Astrocyte of the hippocampus (primary cell): ENCODE data around the gene FRMD6.

ENCODE experiments used
- DNase-seq: peaks from one replicate; pipeline ENCODE4 v3.0.0; 2011; ENCODE audit warnings: low read depth, low spot score

FRMD6 gene

DNA sequence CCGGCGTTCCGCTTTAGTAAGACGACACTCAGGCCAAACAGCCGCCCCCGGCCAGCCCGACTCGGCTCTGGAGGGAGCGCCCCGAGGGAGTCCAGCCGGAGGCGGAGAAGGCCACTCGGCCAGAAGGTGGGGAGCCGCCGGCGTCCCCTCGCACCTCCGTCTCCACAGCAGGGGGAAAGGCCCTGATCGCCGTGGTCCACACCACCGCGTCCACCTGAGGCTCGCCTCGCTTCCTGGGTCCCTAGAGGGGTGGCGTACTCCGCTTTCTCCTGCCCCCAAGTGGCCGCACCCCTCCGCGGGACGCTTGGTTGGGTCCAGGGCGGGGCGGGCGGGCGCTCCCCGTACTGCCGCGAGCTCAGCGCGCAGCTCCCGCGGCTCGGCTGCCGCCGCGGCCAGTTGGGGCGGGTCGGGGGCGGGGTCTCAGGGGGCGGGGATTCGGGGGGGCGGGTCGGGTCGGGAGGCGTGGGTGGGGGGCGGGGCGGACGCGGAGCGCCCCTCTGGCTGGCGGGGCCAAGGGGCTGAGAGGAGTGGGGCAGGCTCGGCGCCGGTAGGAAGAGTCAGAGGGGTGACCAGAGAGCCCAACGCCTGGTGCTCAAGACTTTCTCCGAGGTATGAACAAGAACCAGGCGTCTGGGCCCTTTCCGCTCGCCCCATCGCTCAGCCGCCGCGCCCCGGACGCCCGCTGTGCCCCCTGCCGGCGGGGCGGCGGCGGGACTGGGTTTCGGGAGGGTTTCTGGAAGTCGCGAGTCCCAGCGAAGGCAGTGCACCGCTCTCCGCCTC lies at the start of gene FRMD6:
Gene FRMD6 (plus strand): TSS at position 523 of the 780 bp plus-strand sequence. CDS start 37,927 bp downstream, outside the sequence.
- DNase-seq = peak; percentile 97

DNA sequence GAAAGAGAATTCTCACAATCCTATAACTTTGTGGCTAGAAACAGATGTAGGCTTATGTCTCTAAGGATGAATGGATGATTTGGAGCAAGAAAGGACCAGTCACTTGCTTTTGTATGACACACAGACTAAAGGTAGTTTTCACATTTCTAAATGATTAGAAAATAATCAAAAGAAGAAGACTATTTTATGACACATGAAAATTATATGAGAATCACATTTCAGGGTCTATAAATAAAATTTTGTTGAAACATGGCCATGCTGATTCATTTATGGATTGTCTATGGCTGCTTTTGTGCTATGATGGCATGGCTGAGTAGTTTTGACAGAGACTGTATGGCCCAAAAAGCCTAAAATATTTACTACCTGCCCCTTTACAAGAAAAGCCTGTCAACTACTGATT lies 49.4 kb upstream of the FRMD6 start:
- DNase-seq = no peak

DNA sequence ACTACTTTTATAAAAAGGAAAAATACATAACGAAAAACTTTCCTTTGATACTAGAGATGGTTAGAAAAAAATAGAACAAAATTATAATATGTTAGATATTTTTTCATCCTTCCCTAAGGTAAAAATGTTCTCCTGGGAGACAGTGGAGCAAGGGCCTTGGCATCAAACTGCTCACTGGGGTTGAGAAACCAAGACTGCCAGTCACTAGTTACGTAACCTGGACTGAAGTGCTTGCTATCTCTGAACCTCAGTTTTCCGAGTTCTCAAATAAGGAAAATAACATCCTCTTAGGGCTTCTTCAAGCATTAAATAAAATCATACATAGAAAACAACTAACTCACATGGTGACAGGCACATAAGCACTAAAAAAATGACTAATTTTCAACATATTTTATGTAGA lies 48.2 kb upstream of the FRMD6 start:
- no peak for DNase-seq

DNA sequence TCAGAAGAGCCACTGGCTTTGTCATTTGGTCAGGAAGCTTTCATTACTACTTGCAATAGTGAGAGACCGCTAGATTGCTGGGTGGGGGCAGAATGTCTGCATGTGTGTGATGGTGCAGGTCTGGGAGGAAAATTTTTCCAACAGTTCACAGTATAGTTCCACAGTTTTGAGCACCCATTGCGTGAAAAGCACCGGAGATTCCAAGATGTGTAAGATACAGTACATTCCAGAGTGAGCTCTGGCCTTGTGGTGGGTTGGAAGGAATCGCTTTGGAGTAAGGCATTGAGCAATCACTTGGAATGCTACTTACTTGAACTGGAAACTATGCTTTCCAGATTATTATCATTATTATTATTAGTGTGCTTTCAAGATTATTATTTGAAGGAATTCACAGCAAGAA lies 47.6 kb upstream of the FRMD6 start:
- peak; percentile 72 for DNase-seq

DNA sequence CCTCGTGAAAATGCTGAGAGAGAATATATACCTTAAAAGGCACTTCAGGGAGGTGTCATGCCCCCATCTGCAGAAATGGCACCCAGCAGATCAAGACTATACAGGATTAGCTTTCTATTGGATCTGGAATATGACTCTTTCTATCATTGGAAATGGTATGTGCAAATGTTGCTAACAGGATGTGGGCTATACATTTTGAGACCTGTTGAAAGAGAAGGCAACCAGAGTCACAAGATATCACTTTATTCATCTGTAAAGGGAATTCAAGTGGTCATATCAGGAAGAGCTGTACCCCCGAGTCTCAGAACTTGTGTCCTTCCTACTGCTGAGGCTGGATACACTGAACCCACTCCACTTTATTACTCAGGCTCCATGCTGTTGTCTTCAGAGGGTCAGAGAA lies 46.1 kb upstream of the FRMD6 start:
- DNase-seq = no peak

DNA sequence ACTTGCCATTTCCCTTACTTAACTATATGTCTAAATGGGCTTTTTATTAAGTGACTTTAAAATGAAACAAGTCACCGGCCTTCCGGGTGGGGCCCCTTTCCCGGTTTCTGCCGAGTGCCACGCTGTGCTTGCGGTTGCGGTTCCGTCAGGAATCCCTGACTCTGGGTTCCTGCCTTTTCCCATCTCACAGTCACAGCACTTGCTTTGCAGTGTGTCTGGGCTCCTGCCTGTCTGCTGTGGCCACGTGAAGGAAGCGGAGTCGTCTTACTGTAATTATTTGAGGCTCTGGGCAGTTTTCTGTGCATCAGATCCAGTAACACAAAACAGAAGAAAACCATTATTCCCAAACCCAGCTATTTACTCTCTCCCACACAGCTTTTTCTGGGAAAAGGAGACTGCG lies 44.0 kb upstream of the FRMD6 start:
- no peak for DNase-seq

DNA sequence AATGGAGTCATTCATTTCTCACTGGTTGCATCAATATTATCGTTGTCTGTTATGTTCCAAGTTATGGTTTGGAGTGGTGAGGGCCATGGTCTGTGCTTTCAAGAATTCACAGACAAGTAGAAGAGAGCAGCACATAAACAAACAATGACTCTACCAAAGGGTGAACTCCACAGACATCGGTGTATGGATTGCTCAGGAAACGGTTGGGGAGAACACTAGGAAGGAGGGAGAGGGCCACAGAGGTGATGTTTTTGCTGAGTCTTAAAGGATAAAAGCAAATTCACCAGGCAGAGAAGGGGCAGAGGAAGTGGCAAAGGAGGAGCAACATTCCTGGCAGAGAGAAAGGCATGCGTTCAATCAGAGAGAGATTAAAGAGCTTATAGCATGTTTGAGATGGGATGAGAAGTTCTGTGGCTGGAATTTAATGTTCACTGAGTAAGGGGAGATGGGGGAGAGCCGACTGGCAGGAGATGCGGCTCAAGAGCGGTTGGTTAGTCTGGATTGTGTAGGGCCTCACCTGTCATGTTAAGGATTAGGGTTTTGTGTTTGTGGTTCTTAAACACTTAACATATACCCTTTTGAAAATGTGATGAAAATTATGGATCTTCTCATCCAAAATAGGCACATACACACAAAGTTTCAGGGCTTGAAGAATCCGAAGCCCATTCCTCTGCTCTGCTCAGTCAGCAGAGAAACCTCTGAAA lies 42.3 kb upstream of the FRMD6 start:
- DNase-seq = no peak

DNA sequence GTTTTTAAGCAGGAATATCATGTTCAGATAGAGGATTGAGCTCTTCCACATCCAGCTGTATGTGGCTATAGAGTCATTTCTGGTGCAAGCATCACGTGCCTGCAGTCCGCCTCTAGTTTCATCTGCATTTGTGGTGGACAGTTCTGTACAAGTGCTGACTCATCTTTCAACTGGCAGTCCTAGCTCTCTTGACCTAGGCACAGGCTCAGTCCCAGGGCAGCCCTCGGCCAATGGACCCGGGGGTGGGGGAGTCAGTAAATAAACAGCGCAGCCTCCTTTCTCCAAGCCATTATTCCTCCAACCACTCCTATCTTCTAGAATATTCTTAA lies 41.8 kb upstream of the FRMD6 start:
- DNase-seq = no peak

DNA sequence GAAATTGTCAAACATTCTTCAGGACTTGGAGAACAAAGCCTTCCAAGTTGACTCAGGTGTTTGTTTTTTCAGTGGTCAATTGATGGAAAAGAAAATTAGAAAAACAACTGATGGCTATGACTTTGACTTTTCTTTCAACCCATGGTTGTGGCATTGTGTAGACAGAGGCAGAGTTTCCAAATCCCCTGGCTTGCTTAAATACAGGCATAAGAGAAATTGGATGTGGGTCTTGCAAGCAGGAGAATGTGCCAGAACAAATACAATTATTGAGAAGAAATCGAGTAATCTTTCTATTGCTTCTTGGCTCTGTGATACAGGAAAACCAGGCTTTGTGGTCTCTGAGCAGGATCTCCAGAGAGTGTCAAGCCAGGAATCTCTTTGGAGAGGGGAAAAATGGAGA lies 40.9 kb upstream of the FRMD6 start:
- peak; percentile 79 for DNase-seq

DNA sequence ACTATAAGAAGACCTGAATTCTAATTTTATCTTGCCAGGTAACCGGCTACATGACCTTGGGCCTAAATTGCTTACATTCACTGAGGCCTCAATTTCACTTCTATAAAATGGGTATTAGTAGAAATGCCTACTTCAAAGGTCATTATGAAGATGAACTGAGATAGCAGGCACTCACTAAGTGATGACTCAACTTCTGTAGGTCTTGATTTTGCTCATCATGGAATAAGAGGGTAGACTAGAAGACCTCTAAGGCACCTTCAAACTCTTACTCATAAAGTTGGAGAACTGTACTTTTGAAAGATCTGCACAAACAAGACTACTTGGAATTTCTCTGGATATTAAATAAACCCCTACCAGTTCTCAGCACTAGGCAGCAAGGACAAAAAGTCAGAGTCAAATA lies 39.3 kb upstream of the FRMD6 start:
- DNase-seq = no peak

DNA sequence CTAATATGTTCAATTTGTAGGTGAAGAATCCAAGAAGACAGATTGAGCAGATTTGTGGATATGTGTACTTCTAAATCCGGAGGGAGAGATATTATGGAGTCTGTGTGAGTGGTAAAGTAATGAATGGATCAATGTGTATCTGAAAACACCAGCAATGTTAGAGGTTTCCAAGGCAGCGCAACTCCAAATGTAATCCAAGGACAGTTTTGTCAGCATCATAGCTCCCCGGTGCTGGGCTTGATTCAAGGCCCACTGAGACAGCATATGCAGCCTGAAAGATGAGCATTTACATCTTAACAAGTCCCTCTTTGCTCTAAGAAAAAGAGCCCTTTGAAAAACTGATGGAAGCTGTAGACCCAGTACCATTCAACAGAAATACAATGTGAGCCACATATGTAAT lies 38.3 kb upstream of the FRMD6 start:
- no peak for DNase-seq

DNA sequence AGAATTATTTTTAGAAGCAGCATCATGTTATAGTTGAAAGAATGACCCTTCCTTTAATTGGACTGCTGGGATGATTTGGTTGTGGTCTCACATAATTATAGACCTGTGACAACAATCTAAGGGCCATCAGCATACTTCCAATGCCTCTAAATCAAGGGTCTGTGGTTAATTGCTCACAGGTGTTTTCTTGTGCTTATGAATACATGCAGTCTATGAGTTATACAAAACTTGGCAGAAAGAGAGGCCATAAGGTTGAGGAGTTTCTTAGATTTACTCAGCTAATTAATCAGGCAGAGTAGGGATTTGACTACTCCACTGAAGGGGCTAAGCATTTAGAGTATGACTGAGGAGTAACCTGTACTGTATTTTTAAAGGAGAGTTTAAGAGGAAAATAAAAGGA lies 37.0 kb upstream of the FRMD6 start:
- DNase-seq = peak; percentile 30

DNA sequence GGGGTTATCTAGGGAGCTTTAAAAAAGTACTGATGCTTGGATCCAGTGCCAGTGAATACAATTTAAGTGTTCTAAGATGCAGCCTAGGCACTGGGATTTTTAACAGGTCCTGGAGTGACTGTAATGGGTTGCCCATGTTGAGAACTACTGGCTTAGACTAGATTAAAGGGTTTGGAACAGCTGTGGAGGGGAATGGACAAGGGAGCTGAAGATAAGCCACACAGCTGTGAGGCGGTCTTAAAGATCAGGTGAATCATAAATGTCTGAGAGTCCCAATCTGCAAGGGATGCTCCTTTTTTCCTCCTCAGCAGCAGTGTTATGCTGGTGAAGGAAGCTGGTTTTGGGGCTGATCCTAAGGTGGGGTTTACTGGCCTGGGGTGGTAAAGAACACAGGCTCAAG lies 35.5 kb upstream of the FRMD6 start:
- no peak for DNase-seq

DNA sequence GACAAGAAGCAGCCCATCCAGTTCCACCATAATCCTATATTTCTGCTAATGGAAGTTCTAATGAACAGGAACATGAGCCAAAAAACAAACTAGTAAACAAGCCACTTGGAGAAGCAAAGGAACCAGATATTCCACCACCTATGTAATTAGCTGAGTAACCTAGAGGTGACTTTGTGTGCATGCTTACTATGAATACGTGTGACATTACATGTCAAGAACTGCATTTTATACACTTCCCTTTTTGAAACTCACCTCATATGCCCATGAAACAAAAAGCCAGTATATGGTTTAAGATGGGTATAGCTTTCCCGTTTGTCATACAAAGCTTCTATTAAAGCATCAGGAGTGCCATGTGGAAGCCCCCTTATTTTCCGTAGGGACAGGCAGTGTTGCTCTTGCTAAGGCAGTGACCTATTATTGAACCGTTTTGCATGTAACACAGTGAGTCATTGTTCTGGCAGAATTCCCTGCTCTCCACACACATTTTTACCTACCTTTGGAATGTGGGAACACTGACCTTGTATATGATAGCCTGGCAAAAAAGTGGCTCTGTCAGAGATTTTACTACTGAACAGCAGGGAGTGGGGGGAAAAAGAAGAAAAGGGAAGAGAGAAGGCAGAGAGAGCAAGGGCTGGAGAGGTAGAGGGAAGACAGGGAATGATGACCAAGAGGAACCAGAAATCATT lies 34.8 kb upstream of the FRMD6 start:
- DNase-seq = peak; percentile 95

DNA sequence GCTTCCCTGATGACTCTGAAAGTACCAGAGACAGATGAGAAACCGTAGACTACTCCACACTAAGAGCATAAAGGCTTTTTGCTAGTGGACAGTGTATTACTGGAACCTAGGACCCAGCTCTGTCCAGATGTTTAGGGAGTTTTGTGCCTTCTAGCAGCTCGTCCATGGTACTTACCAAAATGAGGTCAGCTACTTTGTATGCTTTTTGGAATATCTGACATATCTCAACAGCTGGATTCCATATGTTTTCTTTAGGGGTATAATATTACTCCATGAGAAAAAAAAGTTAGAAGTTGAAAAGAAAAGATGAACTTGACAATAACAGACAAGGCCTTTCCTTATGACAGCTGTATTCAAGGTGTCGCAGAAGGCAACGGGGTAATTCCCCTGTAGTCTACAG lies 32.1 kb upstream of the FRMD6 start:
- no peak for DNase-seq

DNA sequence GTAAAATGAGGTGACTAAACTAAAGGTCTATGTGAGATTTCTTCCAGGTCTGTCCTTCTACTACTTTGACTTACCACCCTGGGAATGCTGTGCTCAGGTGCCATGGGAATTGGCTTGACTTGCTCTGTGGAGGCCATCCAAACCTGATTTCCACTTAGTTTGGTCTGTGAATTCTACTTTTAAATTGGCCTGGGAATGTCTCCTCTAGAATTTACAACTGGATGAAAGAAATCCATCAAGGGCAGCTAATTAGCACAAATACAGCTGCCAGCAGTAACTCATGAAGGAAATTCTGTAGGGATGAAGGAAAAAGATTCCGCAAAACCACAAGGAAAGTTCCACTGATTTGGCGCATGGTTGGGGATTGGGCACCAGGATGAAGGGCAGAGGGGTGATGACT lies 31.7 kb upstream of the FRMD6 start:
- peak; percentile 69 for DNase-seq

DNA sequence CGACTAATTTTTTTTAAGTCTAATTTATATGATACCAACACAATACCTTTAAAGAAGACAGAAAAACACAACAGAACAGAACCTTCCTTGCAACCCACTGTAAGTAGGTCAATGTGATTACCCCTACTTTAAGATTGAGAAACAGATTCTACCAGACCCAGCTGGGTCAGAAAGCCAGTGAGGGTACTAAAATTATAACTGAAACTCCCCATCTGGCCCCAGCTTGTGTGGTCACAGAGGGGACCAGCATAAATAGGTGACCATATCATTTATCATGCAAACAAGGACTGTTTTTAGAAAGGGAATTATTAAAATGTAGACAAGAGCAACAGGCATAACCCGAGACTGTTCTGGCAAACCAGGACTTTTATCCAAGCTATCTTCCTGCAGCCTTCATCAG lies 30.1 kb upstream of the FRMD6 start:
- no peak for DNase-seq

DNA sequence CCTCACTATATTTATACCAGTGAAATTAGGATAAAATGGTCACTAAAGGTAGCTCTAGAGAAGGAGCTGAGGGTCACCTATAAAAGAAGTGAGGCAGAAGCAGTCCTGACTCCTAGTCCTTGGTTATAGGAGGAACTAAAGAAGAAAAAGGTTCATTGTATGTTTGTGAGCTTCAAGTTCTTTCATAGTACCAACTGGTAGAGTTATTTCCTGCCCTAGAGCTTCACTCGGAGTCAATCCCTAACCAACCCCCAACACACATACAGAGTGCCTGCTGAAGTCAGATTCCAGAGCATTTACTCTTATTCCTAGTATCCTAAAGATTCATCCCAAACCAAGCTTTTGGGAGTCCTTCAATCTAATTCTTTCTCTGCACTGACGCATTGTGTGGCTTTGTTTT lies 29.3 kb upstream of the FRMD6 start:
- DNase-seq = no peak

DNA sequence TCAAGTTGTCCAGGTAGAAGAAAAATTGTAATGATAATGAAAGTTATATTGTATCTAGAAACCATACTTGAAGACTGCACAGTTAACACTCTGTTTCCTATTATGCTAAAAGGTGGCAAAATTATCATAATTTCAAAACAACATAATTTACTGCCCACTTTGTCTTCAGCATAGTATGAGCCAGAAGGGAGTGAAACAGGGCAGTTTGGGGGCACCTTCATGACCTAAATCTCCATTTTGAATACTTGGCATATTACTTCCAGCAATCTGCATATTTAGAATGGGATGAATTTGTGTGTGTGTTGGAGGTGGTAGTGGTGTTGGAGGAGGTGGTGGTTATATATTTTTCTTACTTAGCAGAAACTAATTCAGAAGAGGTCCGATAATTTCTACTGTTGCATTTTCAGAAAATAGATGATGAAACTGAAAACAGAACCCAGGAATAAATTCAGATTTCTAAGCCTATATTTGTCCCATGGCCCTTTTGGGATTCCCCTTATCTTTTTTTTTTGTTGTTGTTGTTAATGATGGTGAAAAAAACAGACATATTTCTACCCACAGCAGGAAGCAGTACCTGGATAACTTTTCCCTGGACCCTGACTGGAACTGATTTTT lies 26.6 kb upstream of the FRMD6 start:
- no peak for DNase-seq

DNA sequence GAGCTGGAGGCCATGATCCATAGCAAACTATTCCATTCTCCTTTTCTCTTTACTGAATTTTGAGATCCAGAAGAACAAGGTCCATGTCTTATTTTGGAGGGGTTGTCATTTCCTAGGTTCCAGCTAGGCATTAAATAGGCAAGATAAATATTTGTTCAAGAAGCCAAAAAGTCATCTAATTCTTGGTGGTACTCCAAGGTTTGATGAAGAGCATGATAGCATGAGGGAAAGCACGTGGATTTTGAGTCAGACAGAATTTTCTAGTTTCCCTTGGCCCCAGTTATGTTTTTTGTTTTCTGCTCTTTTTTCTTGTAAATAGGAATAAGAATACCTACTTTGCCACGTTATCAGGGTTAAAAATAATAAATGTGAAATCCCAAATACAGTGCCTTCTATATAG lies 25.5 kb upstream of the FRMD6 start:
- DNase-seq = no peak

DNA sequence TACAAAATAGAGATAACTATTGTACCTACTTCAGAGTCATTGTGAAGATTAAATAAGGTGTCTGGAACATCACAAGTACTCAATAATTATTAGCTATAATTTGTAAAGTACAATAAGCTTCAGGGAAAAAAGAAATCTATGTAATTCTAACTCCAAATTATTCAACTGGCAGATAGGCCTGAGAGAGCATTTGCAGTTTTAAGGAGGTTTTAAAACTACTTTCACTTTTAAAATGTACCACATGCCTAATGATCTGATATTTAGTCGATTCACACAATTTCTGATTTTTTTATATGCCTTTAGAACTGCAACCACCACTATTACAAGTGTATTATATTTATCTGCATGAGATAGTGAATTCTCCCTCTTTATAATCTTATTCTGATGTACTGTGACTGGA lies 24.9 kb upstream of the FRMD6 start:
- no peak for DNase-seq

DNA sequence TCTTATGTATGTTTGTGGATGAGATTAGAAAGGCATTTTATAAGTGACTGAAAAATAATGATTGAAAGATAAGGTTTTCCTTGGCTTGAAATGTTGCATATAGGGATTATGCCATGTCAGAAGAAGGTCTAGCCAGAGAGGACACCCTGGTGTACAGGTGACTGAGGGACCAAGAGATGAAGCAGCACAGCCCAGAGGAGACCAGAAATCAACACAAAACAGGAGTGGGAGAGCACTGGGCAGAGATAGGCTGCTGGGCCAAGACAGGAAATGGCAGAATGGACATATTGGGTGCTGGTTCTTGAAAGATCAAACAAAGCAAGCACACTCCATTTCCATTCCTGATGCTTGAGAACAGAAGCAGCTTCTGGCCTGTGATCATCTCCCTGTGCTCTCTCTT lies 24.4 kb upstream of the FRMD6 start:
- DNase-seq = no peak

DNA sequence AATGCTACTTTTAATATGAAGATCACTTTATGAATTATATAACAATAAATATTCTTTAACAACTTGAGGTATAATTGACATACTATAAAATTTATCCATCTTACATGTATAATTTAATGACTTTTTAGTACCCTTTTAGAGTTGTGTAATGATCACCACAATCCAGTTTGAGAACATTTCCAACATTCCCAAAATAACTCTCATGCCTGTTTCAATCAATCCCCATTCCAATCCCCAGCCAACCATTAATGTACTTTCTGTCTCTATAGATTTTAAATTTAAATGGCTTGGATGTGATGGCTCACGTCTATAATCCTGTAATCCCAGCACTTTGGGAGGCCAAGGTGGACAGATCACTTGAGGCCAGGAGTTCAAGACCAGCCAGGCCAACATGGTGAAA lies 23.5 kb upstream of the FRMD6 start:
- no peak for DNase-seq
